B cell (primary cell): Measurements from ENCODE around the gene BNIP3.

Experiments
- CTCF ChIP-seq: fragments of 200-600 bp; IDR thresholded peaks from one replicate; pipeline ENCODE4 v1.8.0; 2022; ENCODE audit warnings: antibody characterized with exemption, mild to moderate bottlenecking
- EZH2 ChIP-seq: IDR thresholded peaks from 2 replicates; pipeline ENCODE4 v1.6.1; 2012; ENCODE audit warnings: borderline replicate concordance, low read depth, mild to moderate bottlenecking, moderate library complexity, low read length; ENCODE audit not compliant: insufficient read depth, poor library complexity, severe bottlenecking

- TF ChIP-seq CTCF: no peak
- TF ChIP-seq EZH2: no peak
Observed at GRCh38 chr10:131963811-131964210, 17.9 kb downstream of the BNIP3 start.
